ENCODE results near the gene SORL1-AS1.

SORL1-AS1 gene

DNA sequence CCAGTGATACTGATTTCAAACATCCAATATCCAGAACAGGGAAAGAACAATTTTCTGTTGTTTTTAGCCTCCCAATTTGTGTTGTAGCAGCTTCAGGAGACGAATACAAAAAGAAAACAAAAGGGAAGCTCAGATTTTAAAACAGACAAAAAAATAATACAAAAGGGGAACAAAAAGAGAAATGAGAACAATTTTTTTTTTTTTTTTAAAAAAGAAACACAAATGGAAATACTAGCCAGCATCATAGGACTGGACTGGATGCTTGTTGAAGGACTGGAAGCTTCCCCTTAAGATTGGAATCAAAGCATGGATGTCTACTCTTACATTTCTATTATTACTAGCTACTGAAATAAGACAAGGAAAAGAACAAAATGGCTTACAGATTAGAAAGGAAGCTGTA is 47.1 kb downstream of the SORL1-AS1 start:
- Histone ChIP-seq H3K27ac (ENCODE audit: insufficient read depth, low read length) (no peak overlapping the region), H2AK9ac (replicated peaks; ENCODE audit: low read depth, low read length, poor library complexity) (no peak overlapping the region), H3K4ac (ENCODE audit: low read depth, low read length) (no peak overlapping the region), H3K79me1 (ENCODE audit: low read depth in 1 of 2, low read length in 2 of 2) (no peaks in the 10 kb centered on the region), H3K18ac (ENCODE audit: low read depth, low read length) (no peak overlapping the region), H3K9me3 (ENCODE audit: control insufficient read depth, insufficient read depth, low read length) (no peaks in the 10 kb centered on the region), H2BK120ac (ENCODE audit: low read depth, low read length) (no peak overlapping the region), H2BK20ac (ENCODE audit: low read depth, low read length) (no peak overlapping the region), H3K4me3 (ENCODE audit: insufficient read depth, low read depth, low read length) (no peak overlapping the region), H3K56ac (ENCODE audit: extremely low read depth, insufficient read depth, low read length) (no peak overlapping the region), H2AK5ac (ENCODE audit: low read depth, low read length) (no peak overlapping the region), H3K23ac (ENCODE audit: low read depth, low read length) (no peak overlapping the region), H3K14ac (replicated peaks; ENCODE audit: low read depth, low read length) (no peak overlapping the region), H3K9ac (ENCODE audit: low read depth, low read length) (no peak overlapping the region), H3K36me3 (ENCODE audit: control insufficient read depth, insufficient read depth, low read length) (no peaks in the 10 kb centered on the region), H3K4me2 (ENCODE audit: low read depth, low read length) (no peak overlapping the region), H2BK5ac (ENCODE audit: low read depth, low read length, poor library complexity, severe bottlenecking) (no peak overlapping the region), H4K20me1 (ENCODE audit: insufficient read depth, low read length) (no peaks in the 10 kb centered on the region), H2AFZ (replicated peaks; ENCODE audit: low read length, poor library complexity) (no peak overlapping the region), H4K91ac (ENCODE audit: insufficient read depth, low read depth, low read length) (no peak overlapping the region), H3K27me3 (ENCODE audit: control insufficient read depth, insufficient read depth, low read length) (peaks cover 5% of the 10 kb centered on the region; the same call in 1 of the 2 replicates), H3K9me1 (ENCODE audit: insufficient read depth, low read length) (no peaks in the 10 kb centered on the region), H3K4me1 (ENCODE audit: control insufficient read depth, insufficient read depth, low read length) (no peaks in the 10 kb centered on the region), H4K5ac (ENCODE audit: low read depth, low read length) (no peak overlapping the region), H2BK15ac (ENCODE audit: low read depth, low read length) (no peak overlapping the region), H4K8ac (ENCODE audit: low read depth in 2 of 2, low read length in 2 of 2) (no peak overlapping the region)
- dilution Hi-C loops (cut with HindIII; ENCODE audit: low sequenced_read_pairs, unreplicated experiment): no loop called here
- no TSS peak for BruUV-seq (replicated peaks)
- TF ChIP-seq NFE2L2 (IDR thresholded peaks at IDR 0.05; ENCODE audit: low read depth, low read length) (no peak), RAD21 (IDR thresholded peaks at IDR 0.05; ENCODE audit: low read length) (no peak), RFX5 (IDR thresholded peaks at IDR 0.05; ENCODE audit: low read depth, low read length) (no peak), MXI1 (IDR thresholded peaks at IDR 0.05; ENCODE audit: borderline replicate concordance, low read depth, low read length) (no peak), RCOR1 (IDR thresholded peaks at IDR 0.05; ENCODE audit: insufficient replicate concordance, low read length) (no peak), MAFK (IDR thresholded peaks at IDR 0.05; ENCODE audit: low read depth, low read length) (no peak), MAZ (IDR thresholded peaks at IDR 0.05; ENCODE audit: borderline replicate concordance, low read depth, low read length) (no peak)
- TF ChIP-seq, protein P1, sequence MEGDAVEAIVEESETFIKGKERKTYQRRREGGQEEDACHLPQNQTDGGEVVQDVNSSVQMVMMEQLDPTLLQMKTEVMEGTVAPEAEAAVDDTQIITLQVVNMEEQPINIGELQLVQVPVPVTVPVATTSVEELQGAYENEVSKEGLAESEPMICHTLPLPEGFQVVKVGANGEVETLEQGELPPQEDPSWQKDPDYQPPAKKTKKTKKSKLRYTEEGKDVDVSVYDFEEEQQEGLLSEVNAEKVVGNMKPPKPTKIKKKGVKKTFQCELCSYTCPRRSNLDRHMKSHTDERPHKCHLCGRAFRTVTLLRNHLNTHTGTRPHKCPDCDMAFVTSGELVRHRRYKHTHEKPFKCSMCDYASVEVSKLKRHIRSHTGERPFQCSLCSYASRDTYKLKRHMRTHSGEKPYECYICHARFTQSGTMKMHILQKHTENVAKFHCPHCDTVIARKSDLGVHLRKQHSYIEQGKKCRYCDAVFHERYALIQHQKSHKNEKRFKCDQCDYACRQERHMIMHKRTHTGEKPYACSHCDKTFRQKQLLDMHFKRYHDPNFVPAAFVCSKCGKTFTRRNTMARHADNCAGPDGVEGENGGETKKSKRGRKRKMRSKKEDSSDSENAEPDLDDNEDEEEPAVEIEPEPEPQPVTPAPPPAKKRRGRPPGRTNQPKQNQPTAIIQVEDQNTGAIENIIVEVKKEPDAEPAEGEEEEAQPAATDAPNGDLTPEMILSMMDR (conservative IDR thresholded peaks at IDR 0.05; ENCODE audit: low read depth, low read length): no peak
- intact Hi-C loops (cut with micrococcal nuclease): no loop called here
- ChIA-PET POLR2A (ENCODE audit: unreplicated experiment) (no interaction called here), CTCF (no interaction called here)
- no peak for DNase-seq
- no CpG with 5 or more reads among the region's 1 CpG for WGBS, 2 experiments (ENCODE audit: extremely low coverage in 2 of 2, insufficient read length in 1 of 2)
- ATAC-seq (ENCODE audit: low read depth): no peak
- in situ Hi-C loops (cut with MboI; ENCODE audit: low sequenced_read_pairs): no loop called here

All from IMR-90 (cell line).